HG03175 (cell line): ENCODE results near the gene PSMD8.
"Not testable (repeated sequence)": the region's sequence is repeated elsewhere in the genome, so short reads cannot be mapped to it uniquely, and the experiment has no call there.

Source experiments
- ATAC-seq: cut with Tn5 transposase; IDR thresholded peaks from one replicate; pipeline ENCODE4 v1.9.1; 2021; ENCODE audit warnings: mild to moderate bottlenecking, moderate library complexity; ENCODE audit not compliant: unreplicated experiment

The PSMD8 gene

GRCh38 chr19:38361633-38362075, 12.7 kb upstream of the PSMD8 start:
- ATAC-seq, result peak; percentile 64

- peak; percentile 43 for ATAC-seq
Measured at GRCh38 chr19:38362076-38362945, 12.1 kb upstream of the PSMD8 start.

DNA sequence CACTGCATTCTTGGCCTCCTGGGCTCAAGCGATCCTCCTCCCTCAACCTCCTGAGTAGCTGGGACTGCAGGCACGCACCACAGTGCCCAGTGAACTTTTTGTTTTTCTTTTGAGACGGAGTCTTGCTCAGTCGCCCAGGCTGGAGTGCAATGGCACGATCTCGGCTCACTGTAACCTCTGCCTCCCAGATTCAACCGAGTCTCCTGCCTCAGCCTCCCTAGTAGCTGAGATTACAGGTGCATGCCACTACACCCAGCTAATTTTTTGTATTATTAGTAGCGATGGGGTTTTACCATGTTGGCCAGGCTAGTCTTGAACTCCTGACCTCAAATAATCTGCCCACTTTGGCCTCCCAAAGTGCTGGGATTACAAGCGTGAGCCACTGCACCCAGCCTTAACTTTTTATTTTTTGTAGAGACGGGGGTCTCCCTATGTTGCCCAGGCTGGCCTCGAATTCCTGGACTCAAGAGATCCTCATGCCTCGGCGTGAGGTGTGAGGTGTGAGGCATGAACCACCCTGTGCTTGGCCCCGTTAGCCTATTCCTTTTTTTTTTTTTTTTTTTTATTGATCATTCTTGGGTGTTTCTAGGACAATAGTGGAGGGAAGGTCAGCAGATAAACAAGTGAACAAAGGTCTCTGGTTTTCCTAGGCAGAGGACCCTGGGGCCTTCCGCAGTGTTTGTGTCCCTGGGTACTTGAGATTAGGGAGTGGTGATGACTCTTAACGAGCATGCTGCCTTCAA, 11.3 kb upstream of the PSMD8 start:
- not testable (repeated sequence) for ATAC-seq

DNA sequence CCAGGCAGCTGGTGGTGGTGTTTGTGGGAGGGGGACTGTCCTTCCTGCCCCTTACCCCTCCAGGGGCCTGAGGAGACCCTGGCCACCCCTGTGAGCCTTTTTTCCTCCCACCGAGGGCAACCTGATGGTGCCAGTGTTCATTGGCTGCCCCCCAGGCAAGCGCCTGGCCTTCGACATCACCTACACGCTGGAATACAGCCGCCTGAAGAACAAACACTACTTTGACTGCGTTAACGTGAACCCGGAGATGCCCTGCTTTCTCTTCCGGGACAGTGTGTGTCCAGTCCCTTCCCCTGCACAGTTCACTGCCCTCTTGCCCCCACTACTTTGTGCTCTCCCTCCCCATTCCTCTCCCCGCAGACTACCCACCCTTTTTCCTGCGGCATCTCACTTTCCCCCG, 7.3 kb upstream of the PSMD8 start:
- no peak for ATAC-seq

- ATAC-seq, result no peak
Measured at GRCh38 chr19:38369584-38369983, 4.8 kb upstream of the PSMD8 start.

DNA sequence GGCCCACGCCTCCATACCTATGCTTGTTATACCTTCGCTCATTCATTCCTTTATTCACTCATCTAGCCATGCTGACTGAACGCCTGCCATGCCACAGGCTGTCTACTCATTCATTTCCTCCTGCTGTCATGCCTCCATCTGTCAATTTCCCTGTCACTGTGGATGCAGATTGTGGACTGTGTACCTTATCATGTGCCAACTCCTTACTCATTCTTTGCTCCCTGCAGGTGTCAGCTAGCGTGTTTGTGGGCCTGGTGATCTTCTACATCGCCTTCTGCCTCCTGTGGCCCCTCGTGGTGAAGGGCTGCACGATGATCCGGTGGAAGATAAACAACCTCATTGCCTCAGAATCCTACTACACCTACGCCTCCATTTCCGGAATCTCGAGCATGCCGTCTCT, 4.1 kb upstream of the PSMD8 start:
- ATAC-seq, result no peak

GRCh38 chr19:38371081-38371480, 3.3 kb upstream of the PSMD8 start:
- no peak for ATAC-seq

- ATAC-seq, result no peak
Measured at GRCh38 chr19:38373907-38374331, 452 bp upstream of the PSMD8 start.

- no peak for ATAC-seq
Measured at GRCh38 chr19:38375098-38375493, 725 bp downstream of the PSMD8 start.

DNA sequence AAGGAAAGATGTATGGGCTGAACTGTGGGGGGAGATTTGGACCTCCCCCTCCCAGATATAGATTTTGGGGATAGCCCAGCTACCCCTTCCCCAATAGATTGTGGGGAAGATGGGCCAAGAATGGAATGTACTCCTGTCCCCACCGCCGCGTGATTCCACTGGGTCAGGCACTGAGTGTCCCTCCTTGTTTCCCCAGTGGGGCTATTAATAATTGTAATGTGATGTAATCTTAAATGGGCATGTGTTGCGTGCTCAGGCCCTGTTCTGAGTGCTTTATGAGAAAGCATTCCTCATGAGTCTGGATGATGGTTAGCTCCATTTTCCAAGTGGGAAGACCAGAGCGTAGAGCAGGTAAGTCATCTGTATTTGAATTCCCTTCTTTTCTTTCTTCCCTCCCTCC, 1.4 kb downstream of the PSMD8 start:
- ATAC-seq, result no peak

DNA sequence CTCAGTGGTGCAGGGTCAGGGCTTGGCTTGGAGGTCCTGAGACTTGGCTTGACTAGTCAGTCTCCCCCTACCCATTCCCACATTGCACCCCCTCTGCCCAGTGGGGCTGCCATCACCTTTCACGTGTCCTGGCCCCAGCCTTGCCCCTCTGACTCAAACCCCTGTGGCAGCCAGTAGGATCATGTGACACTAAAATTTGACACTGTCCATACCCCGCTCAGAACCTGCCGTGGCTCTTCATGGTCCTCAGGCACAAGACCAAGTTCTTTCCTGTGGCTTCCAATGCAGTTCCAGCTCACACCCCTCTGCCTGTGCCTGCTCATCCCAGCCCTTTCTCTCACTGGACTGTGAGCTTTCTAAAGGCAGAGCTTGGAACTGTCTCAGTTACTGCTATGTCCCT, 2.2 kb downstream of the PSMD8 start:
- no peak for ATAC-seq

DNA sequence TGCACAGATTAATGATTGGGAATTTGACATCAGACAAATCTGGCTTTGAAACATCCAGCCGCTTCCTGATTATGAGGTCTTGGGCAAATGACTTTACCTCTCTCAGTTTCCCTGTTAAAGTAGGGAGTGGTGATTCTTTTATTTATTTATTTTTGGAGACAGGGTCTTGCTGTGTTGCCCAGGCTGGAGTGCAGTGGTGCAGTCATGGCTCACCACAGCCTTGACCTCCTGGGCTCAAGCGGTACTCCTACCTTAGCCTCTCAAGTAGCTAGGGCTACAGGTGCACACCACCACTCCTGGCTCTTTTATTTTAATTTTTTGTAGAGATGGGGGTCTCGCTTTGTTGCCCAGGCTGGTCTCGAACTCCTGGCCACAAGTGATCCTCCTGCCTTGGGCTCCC, 2.7 kb downstream of the PSMD8 start:
- no peak for ATAC-seq

GRCh38 chr19:38378866-38379265, 4.5 kb downstream of the PSMD8 start:
- ATAC-seq, result no peak

DNA sequence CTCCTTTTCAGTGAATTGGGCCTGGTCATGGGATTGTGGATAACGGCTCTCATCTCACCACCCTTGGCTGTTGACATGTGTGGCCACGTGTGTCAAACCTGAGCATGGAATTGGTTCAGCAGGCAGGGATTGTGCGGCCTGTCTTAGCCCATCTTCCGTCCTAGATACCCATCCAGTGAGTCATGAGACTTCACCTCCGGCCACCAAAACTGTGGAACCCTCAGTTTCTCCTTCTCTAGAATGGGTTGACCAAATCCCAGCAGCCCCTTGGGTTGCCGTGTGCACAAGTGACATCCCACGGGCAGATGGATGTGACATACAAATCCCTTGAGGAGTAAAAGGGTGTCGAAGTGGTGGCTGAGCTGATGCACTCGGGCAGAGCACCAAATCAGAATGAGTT, 6.8 kb downstream of the PSMD8 start:
- ATAC-seq, result no peak

DNA sequence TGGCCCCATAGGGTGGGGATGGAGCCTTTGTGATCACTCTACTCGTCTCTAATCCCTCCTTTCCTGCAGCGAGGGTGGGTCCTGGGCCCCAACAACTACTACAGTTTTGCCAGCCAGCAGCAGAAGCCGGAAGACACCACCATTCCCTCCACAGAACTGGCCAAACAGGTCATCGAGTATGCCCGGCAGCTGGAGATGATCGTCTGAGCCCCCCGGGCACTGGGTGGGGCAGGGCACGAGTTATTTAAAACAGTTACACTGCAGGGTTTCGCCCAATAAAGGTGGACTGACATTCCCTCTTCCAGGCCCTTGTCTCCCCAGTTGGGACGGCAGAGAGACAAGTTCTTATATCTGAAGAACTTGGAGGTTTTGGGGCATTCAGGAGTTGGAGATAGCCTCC, 8.8 kb downstream of the PSMD8 start:
- ATAC-seq, result no peak

GRCh38 chr19:38383743-38384142, 9.4 kb downstream of the PSMD8 start:
- ATAC-seq, result no peak

DNA sequence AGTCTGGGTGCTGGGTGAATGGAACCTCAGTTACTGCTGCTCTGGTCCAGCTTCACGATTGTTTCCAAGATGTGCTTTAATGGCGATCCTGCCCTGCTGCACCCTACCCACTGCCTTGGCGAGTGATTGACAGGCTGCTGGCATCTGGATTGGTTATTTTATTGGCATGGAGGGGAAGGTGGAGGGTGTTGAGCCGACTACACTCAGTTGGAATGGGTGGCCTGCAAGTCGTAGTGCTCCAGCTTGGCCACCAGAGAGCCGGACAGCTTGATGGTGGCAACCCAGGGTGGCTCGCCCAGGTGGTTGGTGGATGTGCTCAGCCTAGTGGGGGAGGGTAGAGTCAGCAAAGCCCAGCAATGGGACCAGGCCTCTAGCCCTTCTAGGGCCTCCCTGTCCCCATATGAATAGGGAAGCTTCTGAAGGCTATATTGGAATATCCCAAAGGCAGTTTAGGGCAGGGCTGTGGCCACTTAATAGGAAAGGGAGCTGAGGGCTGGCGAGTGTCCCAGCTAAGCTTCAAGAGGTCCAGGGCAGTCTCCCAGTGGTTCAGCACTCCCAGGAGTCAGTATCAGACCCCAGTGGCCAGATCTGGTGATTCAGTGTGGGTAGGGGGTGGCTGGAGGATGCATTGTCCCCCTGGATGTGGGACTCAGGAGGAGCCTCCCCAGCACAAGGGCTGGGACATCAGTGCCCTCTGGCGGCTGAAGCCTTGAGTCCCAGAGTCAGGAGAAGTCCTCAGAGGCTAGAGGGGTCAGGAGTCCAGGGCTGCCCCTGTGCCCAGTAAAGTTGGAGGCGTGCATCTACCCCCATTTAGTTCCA, 10.0 kb downstream of the PSMD8 start:
- ATAC-seq, result no peak

GRCh38 chr19:38385057-38385803, 10.9 kb downstream of the PSMD8 start:
- ATAC-seq, result no peak

- no peak for ATAC-seq
Measured at GRCh38 chr19:38385804-38386257, 11.5 kb downstream of the PSMD8 start.

DNA sequence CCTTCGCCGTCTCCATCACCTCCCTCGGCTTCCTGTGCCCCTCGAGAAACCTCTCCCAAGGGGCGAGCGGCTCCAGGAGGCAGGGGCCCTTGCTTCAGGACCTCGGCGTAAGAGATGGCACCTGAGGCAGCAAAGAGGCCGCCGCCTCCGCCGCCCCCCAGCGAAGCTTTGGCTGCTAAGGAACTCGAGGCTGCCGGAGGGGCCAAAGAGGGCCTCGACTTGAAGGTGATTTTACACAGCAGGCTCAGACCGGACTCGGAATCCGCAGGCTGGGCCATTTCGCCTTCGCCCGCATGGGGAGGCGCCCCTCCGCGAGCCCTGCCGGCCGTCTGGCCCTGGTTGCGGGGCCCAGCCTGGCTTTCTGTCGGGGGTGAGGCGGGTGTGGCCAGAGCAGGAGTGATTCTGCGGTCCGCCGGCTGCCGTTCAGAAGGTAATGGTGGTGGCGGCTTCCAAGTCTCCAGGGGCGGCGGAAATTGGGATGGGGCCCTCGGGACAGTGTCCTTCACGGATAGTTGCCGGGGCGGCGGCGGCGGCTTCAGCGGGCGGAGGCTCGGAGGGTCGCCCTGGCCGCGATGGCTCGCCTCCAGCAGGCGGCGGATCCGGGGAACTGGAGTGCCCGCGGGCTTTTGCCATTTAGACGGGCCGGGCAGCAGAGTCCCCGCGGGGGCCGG, 12.1 kb downstream of the PSMD8 start:
- ATAC-seq, result no peak
